ENCODE results near the gene PER2.

Gene PER2

GRCh38 chr2:238241970-238242369, 46.4 kb downstream of the PER2 start:
- no peak for TF ChIP-seq CTCF (IDR thresholded peaks at IDR 0.05; ENCODE audit: low read depth, low read length)
- no peak for DNase-seq (ENCODE audit: extremely low read depth, low read depth)

GRCh38 chr2:238240757-238241711, 47.4 kb downstream of the PER2 start:
- no peak for TF ChIP-seq CTCF (IDR thresholded peaks at IDR 0.05; ENCODE audit: low read depth, low read length)
- DNase-seq (ENCODE audit: extremely low read depth, low read depth): no peak

- TF ChIP-seq CTCF (IDR thresholded peaks at IDR 0.05; ENCODE audit: low read depth, low read length): no peak; the same call in 1 of the 2 replicates
- DNase-seq (ENCODE audit: extremely low read depth, low read depth): peak; percentile 48
Observed at GRCh38 chr2:238239863-238240756, 48.3 kb downstream of the PER2 start, which contains the start of gene HES6. HES6 (minus strand) TSS chr2:238240038; CDS start chr2:238239905, 133 bp downstream.

GRCh38 chr2:238239543-238239862, 48.9 kb downstream of the PER2 start:
- TF ChIP-seq CTCF (IDR thresholded peaks at IDR 0.05; ENCODE audit: low read depth, low read length): no peak
- no peak for DNase-seq (ENCODE audit: extremely low read depth, low read depth)

- no peak for DNase-seq (ENCODE audit: extremely low read depth, low read depth)
- TF ChIP-seq CTCF (IDR thresholded peaks at IDR 0.05; ENCODE audit: low read depth, low read length): no peak
Observed at GRCh38 chr2:238238766-238239542, 49.5 kb downstream of the PER2 start.

GRCh38 chr2:238238311-238238765, 50.1 kb downstream of the PER2 start:
- no peak for DNase-seq (ENCODE audit: extremely low read depth, low read depth)
- no peak for TF ChIP-seq CTCF (IDR thresholded peaks at IDR 0.05; ENCODE audit: low read depth, low read length)

Data from AG09319 (cell line).